ENCODE results near the gene CPXM2. TPM values are rescaled to one million over a fixed set of nuclear protein-coding genes. Genes with fewer than 3 reads are reported as not detected.

CPXM2 gene
- polyA plus RNA-seq, 10 donors, result 0.48 to 28.5 (median 1.0) TPM

DNA sequence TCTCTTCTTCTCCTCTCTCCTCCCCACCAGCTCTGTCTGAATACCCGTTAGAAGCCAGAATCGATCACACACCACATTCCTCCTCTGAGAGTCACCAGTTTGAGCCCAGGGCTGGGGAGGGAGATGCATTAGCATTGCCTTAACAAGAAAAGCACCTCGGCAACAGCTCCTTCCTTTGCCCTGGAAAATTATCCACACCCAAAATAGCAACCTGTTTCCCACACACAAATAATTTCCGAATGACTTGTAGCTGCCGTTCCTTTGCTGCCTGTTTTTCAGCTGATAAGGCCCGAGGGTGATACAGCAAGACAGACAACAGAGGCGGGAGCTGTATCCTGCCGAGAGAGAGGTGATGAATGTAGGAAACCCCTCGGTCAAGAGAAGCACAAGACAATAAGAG lies 91.3 kb downstream of the CPXM2 start:
- DNase-seq, result peak in 1 of 3 donors; percentile 2

DNA sequence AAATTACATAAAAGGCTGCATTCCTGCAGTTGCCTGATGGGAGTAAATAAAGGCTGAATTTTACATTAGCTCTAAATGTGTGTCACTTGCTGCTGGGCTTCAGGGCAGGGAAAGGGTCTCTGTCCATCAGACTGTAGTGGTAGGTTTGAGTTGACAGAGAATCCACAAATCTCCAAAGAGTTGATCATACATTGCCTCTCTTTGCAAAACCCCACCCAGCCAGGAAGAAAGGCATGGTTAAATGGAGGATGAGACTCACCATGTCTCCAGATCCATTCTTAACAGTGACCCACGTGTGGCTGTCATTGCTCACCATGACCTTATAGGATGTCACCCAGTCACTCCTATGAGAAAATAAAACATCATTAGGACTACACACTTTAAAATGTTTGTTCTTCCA lies 92.8 kb downstream of the CPXM2 start:
- no peak for DNase-seq

- DNase-seq, result no peak
Observed at GRCh38 chr10:123797813-123798212, 93.8 kb downstream of the CPXM2 start.

GRCh38 chr10:123796736-123797135 lies 94.9 kb downstream of the CPXM2 start:
- DNase-seq, result no peak

- DNase-seq, result no peak
Observed at GRCh38 chr10:123795846-123796590, 95.6 kb downstream of the CPXM2 start.

DNA sequence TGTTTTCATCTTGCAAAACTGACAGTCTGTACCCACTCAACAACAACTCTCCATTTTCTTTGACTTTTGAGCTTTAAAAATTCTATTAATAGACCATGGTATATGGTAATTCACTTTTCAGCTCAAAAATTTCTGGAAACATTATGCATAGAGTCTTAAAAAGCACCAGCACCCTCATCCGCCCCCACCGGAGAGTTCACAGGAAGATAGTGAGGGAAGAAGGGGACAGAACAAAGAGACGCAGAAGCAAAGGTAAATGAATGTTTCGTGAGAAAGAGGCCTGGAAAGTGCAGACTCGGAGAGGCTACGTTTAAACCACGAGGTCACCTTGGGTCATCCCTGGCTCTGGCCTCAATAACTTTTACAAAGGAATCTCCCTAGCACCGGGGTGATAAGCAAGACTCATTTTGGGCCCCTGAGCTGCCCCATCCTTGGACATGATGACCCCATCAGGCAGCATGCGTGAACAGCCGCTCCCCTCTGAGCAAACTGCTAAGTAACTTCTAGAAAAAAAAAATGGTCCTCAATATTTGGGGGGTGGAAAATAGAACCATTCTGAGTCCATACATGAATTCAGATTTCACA lies 96.3 kb downstream of the CPXM2 start:
- no peak for DNase-seq

DNA sequence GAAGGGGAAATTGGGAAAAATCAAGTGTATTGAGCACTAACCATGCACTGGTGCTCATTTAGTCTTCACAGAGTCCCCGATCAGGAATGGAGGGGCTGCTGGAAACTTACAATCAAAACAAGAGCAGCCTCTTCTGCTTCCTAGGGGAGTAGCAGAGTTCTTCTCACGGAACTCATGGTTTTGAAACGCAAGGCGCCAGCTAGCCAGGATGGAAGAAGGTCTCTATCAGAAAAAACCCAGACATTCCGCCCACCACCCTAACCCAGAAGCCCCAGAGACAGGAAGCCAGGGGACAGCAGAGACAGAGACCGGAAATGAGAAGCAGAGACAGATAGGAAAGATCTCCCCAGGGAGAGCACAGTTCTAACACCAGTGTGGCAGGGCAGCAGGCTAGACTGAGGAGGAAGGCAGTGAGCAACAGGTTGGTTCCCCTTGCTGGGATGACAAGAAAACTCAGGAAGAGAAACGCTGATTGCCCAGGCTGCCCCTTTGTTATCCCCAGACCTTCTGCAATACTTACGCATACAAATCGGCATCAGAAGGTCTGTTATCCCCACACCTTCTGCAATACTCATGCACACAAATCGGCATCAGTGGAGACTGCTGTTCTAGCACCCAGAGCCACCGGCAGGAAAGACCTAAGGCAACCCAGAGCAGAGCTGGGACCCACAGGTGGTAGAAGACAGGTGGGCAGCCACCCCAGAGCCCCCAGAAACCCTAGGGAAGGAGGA lies 99.2 kb downstream of the CPXM2 start:
- no peak for DNase-seq

DNA sequence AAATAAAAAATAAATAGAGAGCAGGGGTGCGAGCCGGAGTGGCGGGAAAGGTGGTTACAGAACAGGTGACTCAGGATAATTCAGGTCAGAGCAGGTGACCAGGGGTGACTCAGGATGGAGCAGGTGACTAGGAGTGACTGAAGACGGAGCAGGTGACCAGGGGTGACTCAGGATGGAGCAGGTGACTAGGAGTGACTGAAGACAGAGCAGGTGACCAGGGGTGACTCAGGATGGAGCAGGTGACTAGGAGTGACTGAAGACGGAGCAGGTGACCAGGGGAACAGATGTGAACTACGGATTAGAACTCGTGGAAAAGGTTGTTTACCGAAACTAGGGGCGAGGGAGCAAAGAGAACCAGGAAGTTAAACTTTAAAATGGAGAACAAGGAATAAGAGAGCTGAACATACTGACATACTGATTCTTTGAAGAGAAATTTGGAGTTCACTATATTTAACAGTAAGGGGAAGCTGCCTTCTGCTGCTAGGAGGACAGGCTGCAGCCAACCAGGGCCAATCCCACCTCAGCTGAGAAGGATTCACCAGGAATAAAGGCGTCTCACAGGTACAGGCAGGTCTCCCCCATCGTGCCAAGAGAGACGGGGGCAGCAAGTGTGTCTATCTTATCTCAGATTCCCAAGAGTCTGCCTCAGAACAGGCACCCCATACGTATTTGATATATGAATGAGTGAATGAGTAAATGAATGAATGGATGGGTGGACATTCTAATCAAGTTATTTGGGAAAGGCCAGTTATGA lies 101.3 kb downstream of the CPXM2 start:
- DNase-seq, result no peak

- DNase-seq, result no peak
Observed at GRCh38 chr10:123788981-123789380, 102.6 kb downstream of the CPXM2 start.

DNA sequence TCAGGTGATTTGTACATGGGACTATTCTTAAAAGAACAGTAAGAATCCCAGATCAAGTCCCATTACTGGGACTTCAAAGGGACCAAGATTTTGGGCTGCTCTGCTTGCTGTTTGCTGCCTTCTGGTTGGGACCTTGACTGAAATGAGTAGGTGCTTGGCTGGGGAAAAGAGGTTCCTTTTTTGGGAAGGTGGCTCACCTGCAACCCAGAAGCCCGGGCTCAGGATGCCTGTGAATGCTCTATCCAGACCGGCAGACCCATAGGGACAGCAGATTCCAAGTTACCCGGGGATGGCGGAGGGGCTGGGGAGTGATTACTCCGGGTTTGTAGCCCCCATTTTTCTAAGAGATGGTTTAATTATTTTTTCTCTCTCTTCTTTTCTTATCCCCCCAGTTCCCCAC lies 104.0 kb downstream of the CPXM2 start:
- DNase-seq, result no peak

- DNase-seq, result no peak
Observed at GRCh38 chr10:123786896-123787295, 104.7 kb downstream of the CPXM2 start.

DNA sequence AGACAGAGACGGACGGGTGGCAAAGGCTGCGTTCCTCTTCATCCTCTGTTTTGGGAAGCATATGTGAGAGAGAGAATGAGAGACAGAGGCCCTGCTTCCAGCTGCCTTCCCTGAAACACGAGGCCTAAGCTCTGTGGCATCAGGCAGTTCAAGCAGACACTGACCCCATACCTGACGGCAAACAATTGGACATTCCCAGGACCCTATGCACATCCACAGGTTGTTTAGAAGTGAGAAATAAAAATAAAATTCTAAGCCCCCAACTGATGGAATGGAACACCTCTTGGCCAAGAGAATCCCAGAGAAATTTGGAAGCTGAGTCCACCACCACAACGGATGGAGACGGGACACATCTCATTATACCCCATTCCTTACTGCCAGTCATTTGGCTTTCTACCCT lies 105.3 kb downstream of the CPXM2 start:
- no peak for DNase-seq

GRCh38 chr10:123784646-123785045 lies 107.0 kb downstream of the CPXM2 start:
- no peak for DNase-seq

DNA sequence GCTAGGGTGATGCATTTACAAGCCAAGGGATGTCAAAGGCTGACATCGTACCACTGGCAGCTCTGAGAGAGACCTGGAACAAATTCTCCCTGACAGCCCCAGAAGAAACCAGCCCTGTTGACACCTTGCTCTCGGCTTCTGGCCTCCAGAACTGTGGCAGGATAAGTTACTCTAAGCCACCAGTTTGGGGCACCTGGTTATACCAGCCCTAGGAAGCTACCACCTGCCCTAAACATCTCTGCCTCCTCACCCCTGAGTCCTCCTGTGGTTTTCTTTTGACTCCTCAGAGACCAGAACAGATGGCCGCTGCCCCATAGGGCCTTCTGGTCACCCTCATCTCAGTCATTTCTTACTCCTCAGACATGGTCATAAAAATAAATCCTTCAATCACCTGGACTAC lies 107.4 kb downstream of the CPXM2 start:
- DNase-seq, result no peak

DNA sequence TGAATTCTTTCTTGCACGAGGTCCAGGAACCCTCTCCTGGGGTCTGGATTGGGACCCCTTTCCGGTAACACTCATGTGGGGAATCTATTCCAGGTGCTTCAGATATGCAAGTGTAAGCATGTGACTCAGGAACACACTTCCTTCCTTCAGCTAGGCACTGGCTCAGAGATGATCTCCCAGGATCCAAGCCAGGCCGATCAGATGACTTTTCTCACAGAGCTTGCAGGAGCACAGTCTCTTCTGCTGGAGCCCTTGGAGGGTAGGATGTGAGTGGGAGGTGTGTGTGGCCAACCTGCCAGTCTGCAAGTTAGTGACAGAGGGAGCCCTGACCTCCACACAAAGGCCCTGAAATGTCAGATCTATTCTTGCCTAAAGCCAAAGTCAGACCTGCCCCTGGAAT lies 108.3 kb downstream of the CPXM2 start:
- DNase-seq, result no peak

- DNase-seq, result no peak
Observed at GRCh38 chr10:123782549-123782948, 109.1 kb downstream of the CPXM2 start.

DNA sequence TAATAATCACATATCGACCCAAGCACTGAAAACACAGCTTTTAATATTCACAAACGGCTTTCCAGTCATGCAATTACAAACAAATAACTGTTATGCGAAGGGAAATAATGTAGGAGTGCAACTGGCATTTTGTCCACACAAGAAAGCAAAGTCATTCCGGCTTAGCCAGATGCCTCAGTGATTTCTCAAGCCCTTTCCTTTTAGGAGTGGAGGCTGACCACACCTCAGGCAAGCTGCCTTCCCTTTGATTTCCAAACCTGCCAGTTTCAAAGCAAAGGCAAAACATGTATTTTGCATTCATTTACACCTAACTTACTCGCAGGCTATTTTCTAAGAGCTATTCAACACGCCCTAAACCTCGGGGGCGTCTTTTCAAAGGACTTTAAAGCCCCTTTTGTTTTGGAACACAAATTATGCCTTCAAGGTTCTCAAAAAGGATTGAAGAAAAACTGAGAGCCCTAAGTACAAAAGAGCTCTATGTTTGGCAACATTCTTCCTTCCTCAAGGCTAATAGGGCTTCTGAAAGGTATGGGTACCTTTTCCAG lies 109.6 kb downstream of the CPXM2 start:
- DNase-seq, result no peak

DNA sequence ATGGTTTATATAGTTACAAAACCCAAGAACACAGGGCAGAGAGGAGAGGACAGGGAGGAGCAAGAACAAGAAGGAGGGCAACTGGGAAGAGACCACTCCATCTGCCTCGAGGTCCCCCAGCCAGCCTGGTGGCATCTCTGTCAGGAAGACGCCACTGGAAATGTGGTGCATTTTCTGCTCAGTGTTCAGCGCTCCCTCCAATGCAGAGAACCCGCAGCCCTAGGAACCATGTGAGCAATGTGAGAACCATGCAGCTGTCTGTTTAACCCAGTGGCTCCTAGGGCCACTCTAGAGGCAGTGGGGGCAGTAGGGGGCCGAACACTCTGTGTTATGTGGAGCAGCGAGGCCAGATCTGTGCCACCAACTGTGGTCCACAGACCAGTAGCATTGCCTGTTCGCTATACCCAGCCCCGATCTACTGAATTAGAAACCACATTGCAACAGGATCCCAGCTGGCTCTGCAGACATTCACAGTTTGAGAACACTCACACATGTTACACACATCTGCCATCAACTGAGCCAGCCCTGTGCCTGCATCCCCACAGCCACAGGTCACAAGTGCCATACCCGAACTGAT lies 110.2 kb downstream of the CPXM2 start:
- no peak for DNase-seq

- no peak for DNase-seq
Observed at GRCh38 chr10:123778719-123779517, 112.7 kb downstream of the CPXM2 start.

GRCh38 chr10:123777881-123778280 lies 113.7 kb downstream of the CPXM2 start:
- no peak for DNase-seq
